Measurements from ENCODE around the gene KRT3.

DNA sequence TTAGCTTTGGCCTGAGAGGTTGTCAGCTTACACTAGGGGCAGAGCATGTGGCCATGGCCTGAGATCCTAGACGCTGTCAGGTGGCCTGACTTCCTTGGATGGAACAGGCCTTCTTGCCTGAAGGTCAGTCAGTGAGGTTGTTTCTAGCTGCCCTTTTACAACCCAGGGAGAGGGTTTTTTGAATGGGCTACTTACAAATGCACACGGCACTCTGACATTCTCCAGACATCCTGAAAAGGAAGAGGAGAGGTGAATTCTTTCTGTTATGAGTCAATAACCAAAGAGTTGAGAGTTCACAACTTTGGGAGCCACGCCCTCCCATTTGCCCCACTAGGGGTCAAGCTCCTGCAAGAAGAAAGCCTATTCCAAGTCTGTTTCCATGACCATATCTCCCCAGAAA is 26.6 kb downstream of the KRT3 start:
- no peak for TF ChIP-seq POLR2A (IDR thresholded peaks at IDR 0.05; ENCODE audit: low read length)
- TF ChIP-seq GATA1 (IDR thresholded peaks at IDR 0.05; ENCODE audit: low read depth, low read length), result no peak

Measured in erythroblast (primary cell).